HepG2 (cell line): ENCODE results near the gene PRM2. TPM values are rescaled to one million over a fixed set of nuclear protein-coding genes. Genes with fewer than 3 reads are reported as not detected.

Experiments
- ARNT2 ChIP-seq: sonication (generic); formaldehyde crosslinking; IDR thresholded peaks from 2 replicates; pipeline ENCODE4 v1.8.0; 2022; ENCODE audit warnings: mild to moderate bottlenecking, low read depth, missing genetic modification reagents, moderate library complexity
- ATM ChIP-seq: fragments of 450-650 bp; IDR thresholded peaks from 2 replicates; pipeline ENCODE4 v1.7.1; 2017; ENCODE audit warnings: mild to moderate bottlenecking, borderline replicate concordance
- BCL6 ChIP-seq: IDR thresholded peaks from 2 replicates; pipeline ENCODE4 v1.6.1; 2016; ENCODE audit warnings: missing genetic modification reagents, missing compliant biosample characterization
- CENPX ChIP-seq: sonication (generic); formaldehyde crosslinking; IDR thresholded peaks from 2 replicates; pipeline ENCODE4 v1.9.0; 2021; ENCODE audit warnings: mild to moderate bottlenecking, missing genetic modification reagents, moderate library complexity
- EEA1 ChIP-seq: sonication (generic); formaldehyde crosslinking; IDR thresholded peaks from 2 replicates; pipeline ENCODE4 v1.5.1; 2020; ENCODE audit warnings: mild to moderate bottlenecking, missing genetic modification reagents, borderline replicate concordance
- ELF1 ChIP-seq: sonication (generic); formaldehyde crosslinking; IDR thresholded peaks from 2 replicates; pipeline ENCODE4 v1.4.0; 2020; ENCODE audit warnings: missing genetic modification reagents
- HDAC1 ChIP-seq: sonication (generic); formaldehyde crosslinking; IDR thresholded peaks from 2 replicates; pipeline ENCODE4 v1.5.1; 2020; ENCODE audit warnings: mild to moderate bottlenecking, missing genetic modification reagents
- JDP2 ChIP-seq: sonication (generic); formaldehyde crosslinking; IDR thresholded peaks from 2 replicates; pipeline ENCODE4 v1.8.1; 2022; ENCODE audit warnings: missing genetic modification reagents, borderline replicate concordance
- KLF9 ChIP-seq: IDR thresholded peaks from 2 replicates; pipeline ENCODE4 v1.6.1; 2016; ENCODE audit warnings: low read depth
- RELA ChIP-seq: sonication (generic); formaldehyde crosslinking; IDR thresholded peaks from 2 replicates; pipeline ENCODE4 v1.4.0; 2020; ENCODE audit warnings: missing genetic modification reagents
- SMAD1 ChIP-seq: sonication (generic); formaldehyde crosslinking; IDR thresholded peaks from 2 replicates; pipeline ENCODE4 v1.4.0; 2020; ENCODE audit warnings: missing genetic modification reagents, low read depth, mild to moderate bottlenecking, borderline replicate concordance
- ZFAT ChIP-seq: sonication (generic); formaldehyde crosslinking; conservative IDR thresholded peaks from 2 replicates; pipeline ENCODE4 v1.8.1; 2023; ENCODE audit warnings: missing genetic modification reagents, inconsistent platforms
- ZMYM3 ChIP-seq: sonication (generic); formaldehyde crosslinking; IDR thresholded peaks from 2 replicates; pipeline ENCODE4 v1.5.1; 2020; ENCODE audit warnings: mild to moderate bottlenecking, missing genetic modification reagents
- ZNF274 ChIP-seq: sonication (generic); formaldehyde crosslinking; IDR thresholded peaks from 2 replicates; pipeline ENCODE4 v1.5.1; 2020; ENCODE audit warnings: mild to moderate bottlenecking, missing genetic modification reagents
- ZNF281 ChIP-seq: sonication (generic); formaldehyde crosslinking; IDR thresholded peaks from 2 replicates; pipeline ENCODE4 v1.4.0; 2020; ENCODE audit warnings: missing genetic modification reagents, borderline replicate concordance
- ZNF292 ChIP-seq: sonication (generic); formaldehyde crosslinking; IDR thresholded peaks from 2 replicates; pipeline ENCODE4 v1.8.1; 2022; ENCODE audit warnings: mild to moderate bottlenecking, low read depth, missing genetic modification reagents, borderline replicate concordance
- ZNF446 ChIP-seq: sonication (generic); formaldehyde crosslinking; IDR thresholded peaks from 2 replicates; pipeline ENCODE4 v1.5.0; 2020; ENCODE audit warnings: mild to moderate bottlenecking, missing genetic modification reagents
- ZSCAN25 ChIP-seq: sonication (generic); formaldehyde crosslinking; IDR thresholded peaks from 2 replicates; pipeline ENCODE4 v1.8.0; 2022; ENCODE audit warnings: mild to moderate bottlenecking, missing genetic modification reagents
- polyA plus RNA-seq, 8 experiments: library from polyadenylated mRNA; depleted of rRNA in 3 of 8; stranded (reverse) in 7 of 8; unstranded in 1 of 8; fragments of >200 nt; fragmentation: Illumina TruSeq in 4 of 8; extraction: Trizol in 4 of 8; gene quantifications; 2 replicates each; pipeline versions ENCODE4 v1.2.1 to v1.2.3, GENCODE V29; 2011 to 2016; ENCODE audit warnings: low read depth in 4 of 8, missing spikeins in 1 of 8, mixed read lengths in 1 of 8; ENCODE audit not compliant: insufficient read depth in 1 of 8
- total RNA-seq, 5 experiments: library from RNA; depleted of rRNA; stranded (reverse); fragments of >200 nt; fragmentation: Illumina TruSeq; extraction: Trizol; gene quantifications; 2 replicates each; pipeline ENCODE4 v1.2.3, GENCODE V29; 2016; ENCODE audit warnings: low read depth in 1 of 5
- TF ChIP-seq, protein P1 (sequence below): sonication (generic); formaldehyde crosslinking; IDR thresholded peaks from 2 replicates; pipeline ENCODE4 v1.5.0; 2020; ENCODE audit warnings: missing genetic modification reagents, mild to moderate bottlenecking, borderline replicate concordance
- TF ChIP-seq, protein P2 (sequence below): sonication (generic); formaldehyde crosslinking; IDR thresholded peaks from 2 replicates; pipeline ENCODE4 v1.4.0; 2020; ENCODE audit warnings: missing genetic modification reagents
- TF ChIP-seq, protein P3 (sequence below): sonication (generic); formaldehyde crosslinking; IDR thresholded peaks from 2 replicates; pipeline ENCODE4 v1.5.1; 2020; ENCODE audit warnings: missing genetic modification reagents, mild to moderate bottlenecking, borderline replicate concordance
- TF ChIP-seq, protein P4 (sequence below): sonication (generic); formaldehyde crosslinking; IDR thresholded peaks from 2 replicates; pipeline ENCODE4 v1.4.0; 2020; ENCODE audit warnings: mild to moderate bottlenecking, missing genetic modification reagents

Gene PRM2
- total and polyA plus RNA-seq, 2 of the 13 experiments (the other 11 are each of a cell fraction or from before 2014, with no cell fraction given): 0.54 TPM; not detected in 1

- no peak for TF ChIP-seq JDP2 (CRISPR knock-in tag)
- no peak for TF ChIP-seq BCL6 (CRISPR knock-in tag)
- no peak for TF ChIP-seq ATM
- TF ChIP-seq CENPX (CRISPR knock-in tag): no peak
- no peak for TF ChIP-seq HDAC1 (CRISPR knock-in tag)
- no peak for TF ChIP-seq ZNF292 (CRISPR knock-in tag)
- TF ChIP-seq ZNF281 (CRISPR knock-in tag): no peak
- no peak for TF ChIP-seq EEA1
- TF ChIP-seq, protein P1, sequence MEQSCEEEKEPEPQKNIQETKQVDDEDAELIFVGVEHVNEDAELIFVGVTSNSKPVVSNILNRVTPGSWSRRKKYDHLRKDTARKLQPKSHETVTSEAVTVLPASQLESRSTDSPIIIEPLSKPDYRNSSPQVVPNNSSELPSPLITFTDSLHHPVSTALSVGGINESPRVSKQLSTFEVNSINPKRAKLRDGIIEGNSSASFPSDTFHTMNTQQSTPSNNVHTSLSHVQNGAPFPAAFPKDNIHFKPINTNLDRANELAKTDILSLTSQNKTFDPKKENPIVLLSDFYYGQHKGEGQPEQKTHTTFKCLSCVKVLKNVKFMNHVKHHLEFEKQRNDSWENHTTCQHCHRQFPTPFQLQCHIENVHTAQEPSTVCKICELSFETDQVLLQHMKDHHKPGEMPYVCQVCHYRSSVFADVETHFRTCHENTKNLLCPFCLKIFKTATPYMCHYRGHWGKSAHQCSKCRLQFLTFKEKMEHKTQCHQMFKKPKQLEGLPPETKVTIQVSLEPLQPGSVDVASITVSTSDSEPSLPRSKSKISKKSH: peak; percentile 41; the same call in 1 of the 2 replicates
- TF ChIP-seq ZSCAN25: no peak
- peak; percentile 76 for TF ChIP-seq ZMYM3 (CRISPR knock-in tag)
- TF ChIP-seq ZNF446: no peak
- no peak for TF ChIP-seq ELF1 (CRISPR knock-in tag)
- TF ChIP-seq, protein P2, sequence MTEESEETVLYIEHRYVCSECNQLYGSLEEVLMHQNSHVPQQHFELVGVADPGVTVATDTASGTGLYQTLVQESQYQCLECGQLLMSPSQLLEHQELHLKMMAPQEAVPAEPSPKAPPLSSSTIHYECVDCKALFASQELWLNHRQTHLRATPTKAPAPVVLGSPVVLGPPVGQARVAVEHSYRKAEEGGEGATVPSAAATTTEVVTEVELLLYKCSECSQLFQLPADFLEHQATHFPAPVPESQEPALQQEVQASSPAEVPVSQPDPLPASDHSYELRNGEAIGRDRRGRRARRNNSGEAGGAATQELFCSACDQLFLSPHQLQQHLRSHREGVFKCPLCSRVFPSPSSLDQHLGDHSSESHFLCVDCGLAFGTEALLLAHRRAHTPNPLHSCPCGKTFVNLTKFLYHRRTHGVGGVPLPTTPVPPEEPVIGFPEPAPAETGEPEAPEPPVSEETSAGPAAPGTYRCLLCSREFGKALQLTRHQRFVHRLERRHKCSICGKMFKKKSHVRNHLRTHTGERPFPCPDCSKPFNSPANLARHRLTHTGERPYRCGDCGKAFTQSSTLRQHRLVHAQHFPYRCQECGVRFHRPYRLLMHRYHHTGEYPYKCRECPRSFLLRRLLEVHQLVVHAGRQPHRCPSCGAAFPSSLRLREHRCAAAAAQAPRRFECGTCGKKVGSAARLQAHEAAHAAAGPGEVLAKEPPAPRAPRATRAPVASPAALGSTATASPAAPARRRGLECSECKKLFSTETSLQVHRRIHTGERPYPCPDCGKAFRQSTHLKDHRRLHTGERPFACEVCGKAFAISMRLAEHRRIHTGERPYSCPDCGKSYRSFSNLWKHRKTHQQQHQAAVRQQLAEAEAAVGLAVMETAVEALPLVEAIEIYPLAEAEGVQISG (CRISPR knock-in tag): no peak
- TF ChIP-seq ARNT2: no peak
- no peak for TF ChIP-seq ZFAT (CRISPR knock-in tag)
- no peak for TF ChIP-seq SMAD1 (CRISPR knock-in tag)
- no peak for TF ChIP-seq KLF9 (CRISPR knock-in tag)
- TF ChIP-seq, protein P3, sequence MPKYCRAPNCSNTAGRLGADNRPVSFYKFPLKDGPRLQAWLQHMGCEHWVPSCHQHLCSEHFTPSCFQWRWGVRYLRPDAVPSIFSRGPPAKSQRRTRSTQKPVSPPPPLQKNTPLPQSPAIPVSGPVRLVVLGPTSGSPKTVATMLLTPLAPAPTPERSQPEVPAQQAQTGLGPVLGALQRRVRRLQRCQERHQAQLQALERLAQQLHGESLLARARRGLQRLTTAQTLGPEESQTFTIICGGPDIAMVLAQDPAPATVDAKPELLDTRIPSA (CRISPR knock-in tag): no peak
- TF ChIP-seq, protein P4, sequence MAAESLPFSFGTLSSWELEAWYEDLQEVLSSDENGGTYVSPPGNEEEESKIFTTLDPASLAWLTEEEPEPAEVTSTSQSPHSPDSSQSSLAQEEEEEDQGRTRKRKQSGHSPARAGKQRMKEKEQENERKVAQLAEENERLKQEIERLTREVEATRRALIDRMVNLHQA (CRISPR knock-in tag): no peak
- no peak for TF ChIP-seq RELA (CRISPR knock-in tag)
- no peak for TF ChIP-seq ZNF274 (CRISPR knock-in tag)
Measured at GRCh38 chr16:11323551-11324336, 47.5 kb upstream of the PRM2 start (continued).
